Stimulated activated naive B cell treated with anti-CD40 and anti-IgM and Interleukin-4, amounts not matched to agents 10 μg/mL and 1 μg/mL and 100 μg/mL, for 72 hours (primary cell): ENCODE data around the gene TMEM178B.
"Not testable (repeated sequence)": the region's sequence is repeated elsewhere in the genome, so short reads cannot be mapped to it uniquely, and the experiment has no call there.

Experiments
- ATAC-seq, 2 donors: fragments of 150-1000 bp; cut with Tn5 transposase; replicated peaks; 2 replicates each; pipeline ENCODE4 v1.10.0; 2021; ENCODE audit warnings: moderate library complexity in 1 of 2
- DNase-seq: peaks from one replicate; pipeline ENCODE4 v3.0.0; 2021
- H3K27ac Mint-ChIP-seq: one replicate; pipeline ENCODE4 v1.8.0; 2022; ENCODE audit warnings: mild to moderate bottlenecking, mixed read lengths
- H3K27me3 Mint-ChIP-seq, 2 donors: one replicate each; pipeline ENCODE4 v1.8.0; 2022; ENCODE audit warnings: mixed read lengths in 2 of 2
- H3K36me3 Mint-ChIP-seq, 2 donors: one replicate each; pipeline ENCODE4 v1.8.0; 2022; ENCODE audit warnings: mixed read lengths in 2 of 2, mild to moderate bottlenecking in 1 of 2
- H3K4me1 Mint-ChIP-seq, 2 donors: one replicate each; pipeline ENCODE4 v1.8.0; 2022; ENCODE audit warnings: mixed read lengths in 2 of 2, mild to moderate bottlenecking in 1 of 2
- H3K4me3 Mint-ChIP-seq, 2 donors: one replicate each; pipeline ENCODE4 v1.8.0; 2022; ENCODE audit warnings: mild to moderate bottlenecking in 2 of 2, mixed read lengths in 2 of 2, moderate library complexity in 1 of 2
- H3K9me3 Mint-ChIP-seq, 2 donors: one replicate each; pipeline ENCODE4 v1.8.0; 2022; ENCODE audit warnings: mixed read lengths in 2 of 2, mild to moderate bottlenecking in 1 of 2

The TMEM178B gene

GRCh38 chr7:141165521-141165920 is 91.7 kb downstream of the TMEM178B start:
- Mint-ChIP-seq H3K9me3 (peaks cover 0 to 7% of the 10 kb centered on the region in 2 donors), H3K36me3 (no peaks in the 10 kb centered on the region), H3K4me3 (no peak overlapping the region), H3K4me1 (no peaks in the 10 kb centered on the region), H3K27ac (no peak overlapping the region), H3K27me3 (peaks cover 0 to 4% of the 10 kb centered on the region in 2 donors)
- no peak for DNase-seq
- no peak for ATAC-seq

GRCh38 chr7:141166926-141167325 is 93.1 kb downstream of the TMEM178B start:
- Mint-ChIP-seq H3K36me3 (no peaks in the 10 kb centered on the region), H3K4me1 (no peaks in the 10 kb centered on the region), H3K27me3 (no peaks in the 10 kb centered on the region), H3K9me3 (peaks cover 0 to 7% of the 10 kb centered on the region in 2 donors), H3K4me3 (no peak overlapping the region), H3K27ac (no peak overlapping the region)
- no peak for DNase-seq
- ATAC-seq, result no peak

GRCh38 chr7:141167381-141167964 is 93.6 kb downstream of the TMEM178B start:
- no peaks in the 10 kb centered on the region for H3K4me1 Mint-ChIP-seq
- DNase-seq, result no peak
- no peak overlapping the region for H3K27ac Mint-ChIP-seq

GRCh38 chr7:141169157-141169556 is 95.3 kb downstream of the TMEM178B start:
- not testable (repeated sequence) for DNase-seq, H3K4me3 Mint-ChIP-seq, H3K36me3 Mint-ChIP-seq, H3K27me3 Mint-ChIP-seq, H3K9me3 Mint-ChIP-seq, ATAC-seq, H3K27ac Mint-ChIP-seq, H3K4me1 Mint-ChIP-seq

More at GRCh38 chr7:141167381-141167964, 93.6 kb downstream of the TMEM178B start:
- H3K27me3 Mint-ChIP-seq, result no peaks in the 10 kb centered on the region
- no peaks in the 10 kb centered on the region for H3K36me3 Mint-ChIP-seq
- H3K9me3 Mint-ChIP-seq, result peaks cover 0 to 7% of the 10 kb centered on the region in 2 donors
- H3K4me3 Mint-ChIP-seq, result no peak overlapping the region
- no peak for ATAC-seq

GRCh38 chr7:141175728-141176127 is 101.9 kb downstream of the TMEM178B start:
- H3K27me3 Mint-ChIP-seq, H3K36me3 Mint-ChIP-seq, DNase-seq, H3K4me3 Mint-ChIP-seq, H3K27ac Mint-ChIP-seq, ATAC-seq, H3K4me1 Mint-ChIP-seq, H3K9me3 Mint-ChIP-seq: not testable (repeated sequence)

- not testable (repeated sequence) for H3K27me3 Mint-ChIP-seq, H3K27ac Mint-ChIP-seq, H3K9me3 Mint-ChIP-seq, DNase-seq, ATAC-seq, H3K4me3 Mint-ChIP-seq, H3K4me1 Mint-ChIP-seq, H3K36me3 Mint-ChIP-seq
Measured at GRCh38 chr7:141177120-141177519, 103.3 kb downstream of the TMEM178B start.

- Mint-ChIP-seq H3K4me3 (no peak overlapping the region), H3K27me3 (peaks cover 0 to 9% of the 10 kb centered on the region in 2 donors), H3K36me3 (no peaks in the 10 kb centered on the region), H3K4me1 (no peaks in the 10 kb centered on the region), H3K27ac (no peak overlapping the region), H3K9me3 (peaks cover 0 to 3% of the 10 kb centered on the region in 2 donors)
- ATAC-seq (no peak), DNase-seq (no peak)
Measured at GRCh38 chr7:141178486-141179135, 104.7 kb downstream of the TMEM178B start.

- H3K4me3 Mint-ChIP-seq, result no peak overlapping the region
- DNase-seq, result no peak
- no peaks in the 10 kb centered on the region for H3K9me3 Mint-ChIP-seq
- no peak for ATAC-seq
- peaks cover 0 to 9% of the 10 kb centered on the region in 2 donors for H3K27me3 Mint-ChIP-seq
- no peaks in the 10 kb centered on the region for H3K36me3 Mint-ChIP-seq
- no peaks in the 10 kb centered on the region for H3K4me1 Mint-ChIP-seq
- H3K27ac Mint-ChIP-seq, result no peak overlapping the region
Measured at GRCh38 chr7:141181812-141182211, 107.9 kb downstream of the TMEM178B start.

- Mint-ChIP-seq H3K4me3 (no peak overlapping the region), H3K27ac (peak overlapping the region; percentile 76), H3K36me3 (no peaks in the 10 kb centered on the region), H3K27me3 (peaks cover 3 to 10% of the 10 kb centered on the region in 2 donors), H3K4me1 (no peaks in the 10 kb centered on the region), H3K9me3 (no peaks in the 10 kb centered on the region)
- ATAC-seq (peak in 1 of 2 donors; percentile 58), DNase-seq (no peak)
Measured at GRCh38 chr7:141184532-141185190, 110.8 kb downstream of the TMEM178B start.

GRCh38 chr7:141185369-141185967 is 111.6 kb downstream of the TMEM178B start:
- Mint-ChIP-seq H3K4me1 (no peaks in the 10 kb centered on the region), H3K27ac (no peak overlapping the region), H3K36me3 (no peaks in the 10 kb centered on the region), H3K9me3 (no peaks in the 10 kb centered on the region), H3K4me3 (no peak overlapping the region), H3K27me3 (peaks cover 4 to 10% of the 10 kb centered on the region in 2 donors)
- ATAC-seq (no peak), DNase-seq (no peak)

- ATAC-seq, result no peak
- no peaks in the 10 kb centered on the region for H3K4me1 Mint-ChIP-seq
- H3K4me3 Mint-ChIP-seq, result no peak overlapping the region
- peaks cover 2 to 7% of the 10 kb centered on the region in 2 donors for H3K9me3 Mint-ChIP-seq
- peaks cover 8 to 10% of the 10 kb centered on the region in 2 donors for H3K27me3 Mint-ChIP-seq
- no peaks in the 10 kb centered on the region for H3K36me3 Mint-ChIP-seq
- no peak overlapping the region for H3K27ac Mint-ChIP-seq
- no peak for DNase-seq
Measured at GRCh38 chr7:141189231-141189630, 115.4 kb downstream of the TMEM178B start.

- H3K9me3 Mint-ChIP-seq, result peaks cover 6 to 11% of the 10 kb centered on the region in 2 donors
- H3K27me3 Mint-ChIP-seq, result peaks cover 8 to 10% of the 10 kb centered on the region in 2 donors
- H3K4me1 Mint-ChIP-seq, result peaks cover 2 to 4% of the 10 kb centered on the region in 2 donors
- ATAC-seq, result no peak
- no peak overlapping the region for H3K27ac Mint-ChIP-seq
- H3K4me3 Mint-ChIP-seq, result no peak overlapping the region
- H3K36me3 Mint-ChIP-seq, result peaks cover 0 to 5% of the 10 kb centered on the region in 2 donors
- no peak for DNase-seq
Measured at GRCh38 chr7:141190495-141190894, 116.6 kb downstream of the TMEM178B start.

- peaks cover 6 to 12% of the 10 kb centered on the region in 2 donors for H3K4me1 Mint-ChIP-seq
- no peak for ATAC-seq
- peaks cover 10 to 12% of the 10 kb centered on the region in 2 donors for H3K9me3 Mint-ChIP-seq
- DNase-seq, result no peak
- peaks cover 8 to 10% of the 10 kb centered on the region in 2 donors for H3K27me3 Mint-ChIP-seq
- no peak overlapping the region for H3K4me3 Mint-ChIP-seq
- H3K27ac Mint-ChIP-seq, result no peak overlapping the region
- H3K36me3 Mint-ChIP-seq, result peaks cover 0 to 7% of the 10 kb centered on the region in 2 donors
Measured at GRCh38 chr7:141191277-141191676, 117.4 kb downstream of the TMEM178B start.

GRCh38 chr7:141193066-141193465 is 119.2 kb downstream of the TMEM178B start:
- H3K27me3 Mint-ChIP-seq, result peaks cover 8 to 10% of the 10 kb centered on the region in 2 donors
- H3K36me3 Mint-ChIP-seq, result peaks cover 0 to 7% of the 10 kb centered on the region in 2 donors
- ATAC-seq (no peak), DNase-seq (no peak)
- peaks cover 14 to 16% of the 10 kb centered on the region in 2 donors for H3K9me3 Mint-ChIP-seq
- H3K27ac Mint-ChIP-seq, result peak overlapping the region; percentile 38
- no peak overlapping the region for H3K4me3 Mint-ChIP-seq
- peaks cover 10 to 12% of the 10 kb centered on the region in 2 donors for H3K4me1 Mint-ChIP-seq
